Measurements from ENCODE around the gene SHROOM4.

GRCh38 chrX:50721764-50722521, 92.1 kb downstream of the SHROOM4 start:
- TF ChIP-seq EZH2 (IDR thresholded peaks at IDR 0.05; ENCODE audit: borderline replicate concordance, low read depth, low read length) (no peak), ZNF785 (CRISPR knock-in tag; IDR thresholded peaks at IDR 0.05) (no peak), KAT8 (IDR thresholded peaks at IDR 0.05; ENCODE audit: low read depth) (no peak), CTCF (IDR thresholded peaks at IDR 0.05 in 2 of 3, conservative IDR thresholded peaks at IDR 0.05 in 1 of 3; ENCODE audit: insufficient read depth in 2 of 3, low read depth in 1 of 3, low read length in 3 of 3) (no peak), ZNF197 (CRISPR knock-in tag; IDR thresholded peaks at IDR 0.05; ENCODE audit: low read depth) (no peak)

All from K562 (cell line).